Pulmonary artery endothelial cell (primary cell): ENCODE results near the gene LMF2. TPM values are rescaled to one million over a fixed set of nuclear protein-coding genes. Genes with fewer than 3 reads are reported as not detected.
"Not testable (repeated sequence)": the region's sequence is repeated elsewhere in the genome, so short reads cannot be mapped to it uniquely, and the experiment has no call there.

Source experiments
- DNase-seq: peaks from one replicate; pipeline ENCODE4 v3.0.0-alpha.2; 2011; ENCODE audit warnings: low read depth, low spot score
- total RNA-seq: library from RNA; depleted of rRNA; stranded (reverse); fragments of >200 nt; gene quantifications from 2 replicates; pipeline ENCODE4 v1.2.3, GENCODE V29; 2014

The LMF2 gene
- total RNA-seq, 1 donor from 2014 or later, result 29.5 TPM

DNA sequence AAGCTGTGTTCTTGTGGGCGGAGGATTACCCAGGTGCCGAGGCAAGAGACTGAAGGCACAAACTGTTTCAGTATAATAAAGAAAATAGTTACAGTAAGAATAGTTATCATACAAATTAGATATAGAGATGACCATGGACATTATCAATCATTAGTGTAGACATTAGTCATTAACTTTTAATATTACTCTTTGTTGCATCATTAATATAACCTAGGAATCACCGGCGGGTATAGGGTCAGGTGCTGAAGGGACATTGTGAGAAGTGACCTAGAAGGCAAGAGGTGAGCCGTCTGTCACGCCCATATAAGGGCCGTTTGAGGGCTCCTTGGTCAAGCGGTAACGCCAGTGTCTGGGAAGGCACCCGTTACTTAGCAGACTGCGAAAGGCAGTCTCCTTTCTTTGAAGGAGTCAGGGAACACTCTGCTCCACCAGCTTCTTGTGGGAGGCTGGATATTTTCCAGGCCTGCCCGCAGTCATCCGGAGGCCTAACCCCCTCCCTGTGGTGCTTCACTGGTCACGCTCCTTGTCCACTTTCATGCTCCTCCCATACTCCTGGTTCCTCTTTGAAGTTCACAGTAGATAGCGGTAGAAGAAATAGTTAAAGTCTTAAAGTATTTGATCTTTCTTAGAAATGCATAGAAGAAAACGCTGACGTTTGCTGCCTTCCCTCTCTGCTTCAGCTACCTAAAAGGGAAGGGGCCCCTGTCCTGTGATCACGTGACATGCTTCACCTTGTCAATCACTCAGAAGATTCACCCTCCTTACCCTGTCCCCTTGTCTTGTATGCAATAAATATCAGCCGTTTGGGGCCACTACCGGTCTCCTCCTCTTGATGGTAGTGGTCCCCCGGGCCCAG is 26.6 kb upstream of the LMF2 start:
- not testable (repeated sequence) for DNase-seq

DNA sequence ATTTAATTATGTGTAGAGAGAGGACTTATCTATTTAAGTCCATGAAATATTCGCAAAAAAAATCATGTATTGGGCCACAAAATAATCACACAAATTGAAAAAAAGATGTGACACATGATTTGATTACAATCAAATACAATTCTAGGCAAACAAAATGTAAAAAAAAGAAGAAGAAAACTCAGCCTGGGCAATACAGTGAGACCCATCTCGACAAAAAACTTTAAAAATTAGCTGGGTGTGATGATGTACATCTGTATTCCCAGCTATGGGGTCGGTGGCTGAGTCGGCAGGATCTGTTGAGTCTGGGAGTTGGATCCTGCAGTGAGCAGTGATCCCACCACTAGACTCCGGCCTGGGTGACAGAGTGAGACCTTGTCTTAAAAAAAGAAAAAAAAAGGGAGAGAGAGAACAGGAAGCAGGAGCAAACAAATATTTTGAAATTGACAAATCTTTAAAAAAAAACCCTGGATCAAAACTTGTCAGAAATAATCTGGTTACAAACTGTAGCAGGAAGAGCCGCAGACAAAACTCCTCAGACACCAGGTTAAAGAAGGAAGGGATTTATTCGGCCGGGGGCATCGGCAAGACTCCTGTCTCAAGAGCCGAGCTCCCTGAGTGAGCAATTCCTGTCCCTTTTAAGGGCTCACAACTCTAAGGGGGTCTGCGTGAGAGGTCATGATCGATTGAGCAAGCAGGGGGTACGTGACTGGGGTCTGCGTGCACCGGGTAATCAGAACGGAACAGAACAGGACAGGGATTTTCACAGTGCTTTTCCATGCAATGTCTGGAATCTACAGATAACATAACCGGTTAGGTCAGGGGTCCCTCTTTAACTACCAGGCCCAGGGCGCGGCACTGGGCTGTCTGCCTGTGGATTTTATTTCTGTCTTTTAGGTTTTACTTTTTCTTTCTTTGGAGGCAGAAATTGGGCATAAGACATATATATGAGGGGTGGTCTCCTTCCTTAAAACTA is 25.6 kb upstream of the LMF2 start:
- no peak for DNase-seq

DNA sequence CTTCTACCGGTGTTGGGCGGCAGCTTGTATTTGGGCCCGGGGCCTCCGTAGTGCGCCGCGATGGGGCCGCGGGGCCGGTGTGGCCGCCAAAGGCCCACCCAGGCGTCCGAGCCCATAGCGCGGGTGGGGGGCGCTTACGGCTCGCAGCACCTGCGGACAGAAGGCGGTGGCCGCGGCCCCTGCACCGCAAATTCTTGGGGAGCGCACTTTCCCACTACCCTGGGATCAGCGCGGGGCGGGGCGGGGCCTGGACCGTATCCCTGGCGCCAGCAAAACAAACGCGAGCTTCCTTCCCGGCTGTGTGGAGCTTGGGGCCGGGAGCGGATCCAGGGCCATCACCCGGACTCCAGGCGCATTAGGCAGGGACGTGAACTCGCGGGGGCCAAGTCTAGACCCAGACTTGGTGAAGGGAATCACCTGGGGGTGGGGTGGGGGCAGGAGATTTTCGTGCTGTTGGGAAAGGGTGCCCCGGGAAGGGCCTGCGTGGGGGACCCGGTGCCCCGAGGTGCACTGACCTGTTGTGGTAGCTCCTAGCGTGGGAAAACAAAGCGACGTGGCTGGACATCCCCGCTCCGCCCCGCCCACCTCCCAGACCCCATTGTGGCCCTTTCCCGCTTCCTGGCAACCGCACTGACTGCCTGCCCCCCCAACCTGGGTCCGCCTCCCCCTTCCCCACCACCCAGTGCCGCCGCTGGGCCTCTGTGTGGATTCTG is 24.6 kb upstream of the LMF2 start:
- DNase-seq, result no peak

DNA sequence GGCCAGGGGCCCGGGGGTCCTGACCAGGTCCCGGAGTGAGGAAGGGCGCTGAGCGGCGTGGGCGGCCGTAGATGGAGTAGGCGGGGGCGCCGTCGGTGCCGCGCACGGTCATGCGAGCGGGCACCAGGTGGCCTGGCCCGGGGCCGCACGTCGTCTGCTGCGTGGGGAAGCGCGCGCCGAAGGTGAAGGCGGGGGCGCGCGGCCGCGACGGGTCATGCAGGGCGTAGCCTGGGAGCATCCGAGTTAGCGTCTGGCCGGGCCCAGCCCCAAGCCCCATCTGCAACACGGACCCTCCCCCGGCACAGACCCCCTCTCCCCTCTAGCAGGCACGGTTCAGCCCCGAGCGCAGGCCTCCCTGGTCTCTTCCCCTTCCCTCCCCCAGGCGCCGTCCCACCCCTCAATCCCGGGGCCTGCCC is 24.1 kb upstream of the LMF2 start:
- no peak for DNase-seq

DNA sequence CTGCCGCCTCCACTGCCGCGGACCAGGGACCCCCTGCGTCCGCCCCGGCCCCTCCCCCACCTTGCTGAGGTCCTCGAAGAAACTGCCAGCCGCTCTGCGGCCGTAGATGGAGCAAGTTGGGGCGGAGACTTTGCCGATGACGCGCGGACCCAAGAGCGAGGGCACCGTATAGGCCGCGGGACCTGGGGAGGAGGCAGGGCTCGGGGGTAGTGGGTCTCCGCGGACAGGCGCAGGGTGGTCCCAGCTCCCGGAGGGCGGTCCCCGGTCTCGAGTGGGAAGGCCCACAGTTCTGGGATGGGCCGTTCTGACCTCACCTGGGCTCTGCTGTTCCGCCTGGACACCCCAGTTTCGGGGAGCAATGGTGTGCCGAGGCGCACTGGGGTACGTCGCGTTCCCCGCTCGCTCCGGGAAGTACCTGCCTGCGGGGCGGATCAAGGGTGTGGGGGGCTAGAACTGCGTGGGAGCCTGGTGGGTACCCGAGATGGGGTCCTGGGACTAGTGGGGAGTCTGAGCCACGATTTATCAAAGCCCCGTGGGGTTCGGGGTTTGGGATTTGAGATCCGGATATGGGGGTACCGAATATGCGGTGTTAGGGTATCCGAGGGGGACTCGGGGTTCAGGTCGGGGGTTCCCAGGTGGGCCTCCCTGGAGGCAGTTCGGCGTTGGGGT is 23.5 kb upstream of the LMF2 start:
- DNase-seq, result no peak

DNA sequence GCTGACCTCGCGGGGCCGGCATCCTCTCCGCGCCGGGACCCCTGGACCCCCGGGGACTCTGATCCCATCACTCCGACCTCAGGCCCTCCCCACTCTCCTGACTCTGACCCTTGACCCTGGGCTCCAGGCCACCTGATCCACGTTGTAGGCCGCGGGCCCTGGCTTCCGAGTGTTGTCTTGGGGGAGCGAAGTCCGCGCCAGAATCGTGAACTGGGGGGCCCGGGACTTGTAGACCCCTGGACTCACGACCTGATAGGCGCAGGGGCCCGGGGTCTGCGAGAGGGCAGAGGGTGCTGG is 23.0 kb upstream of the LMF2 start:
- DNase-seq, result no peak

DNA sequence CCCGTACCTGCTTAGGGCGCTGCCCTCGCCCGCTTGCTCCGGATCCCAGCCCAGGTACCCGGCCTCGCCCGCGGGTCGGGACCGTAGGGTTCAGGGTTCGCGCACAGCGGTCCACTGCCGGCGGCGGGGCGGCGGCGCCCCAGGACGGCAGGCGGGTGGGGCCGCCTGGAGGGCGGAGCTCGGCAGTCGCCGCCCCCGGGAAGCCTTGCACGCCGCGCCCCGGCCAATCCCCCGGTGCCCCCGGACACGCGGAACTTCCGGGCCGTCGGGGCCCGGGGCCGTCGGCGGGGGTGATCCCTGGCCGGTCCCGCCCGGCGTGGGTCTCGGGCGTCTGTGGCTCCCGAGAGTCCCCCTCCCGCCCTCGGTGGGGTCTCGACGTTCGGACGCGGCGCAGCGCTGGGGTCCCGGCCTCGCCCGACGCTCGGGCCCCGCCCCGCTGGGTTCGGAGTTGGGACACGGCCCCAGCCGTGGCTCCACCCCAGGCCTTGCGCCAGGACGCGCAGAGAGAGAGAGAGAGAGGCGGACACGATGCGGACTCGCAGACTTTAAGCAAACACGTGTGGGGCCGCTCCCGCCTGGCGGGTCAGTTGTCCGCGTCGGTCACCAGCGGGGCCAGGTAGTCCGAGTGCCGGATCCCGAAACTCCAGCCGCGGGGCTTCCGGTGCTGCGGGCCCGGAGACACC is 22.5 kb upstream of the LMF2 start, which contains the start of gene TYMP:
TYMP (minus strand) TSS at position 116 of the 683 bp plus-strand sequence. CDS start 303 bp downstream, outside the sequence.
- DNase-seq, result no peak

DNA sequence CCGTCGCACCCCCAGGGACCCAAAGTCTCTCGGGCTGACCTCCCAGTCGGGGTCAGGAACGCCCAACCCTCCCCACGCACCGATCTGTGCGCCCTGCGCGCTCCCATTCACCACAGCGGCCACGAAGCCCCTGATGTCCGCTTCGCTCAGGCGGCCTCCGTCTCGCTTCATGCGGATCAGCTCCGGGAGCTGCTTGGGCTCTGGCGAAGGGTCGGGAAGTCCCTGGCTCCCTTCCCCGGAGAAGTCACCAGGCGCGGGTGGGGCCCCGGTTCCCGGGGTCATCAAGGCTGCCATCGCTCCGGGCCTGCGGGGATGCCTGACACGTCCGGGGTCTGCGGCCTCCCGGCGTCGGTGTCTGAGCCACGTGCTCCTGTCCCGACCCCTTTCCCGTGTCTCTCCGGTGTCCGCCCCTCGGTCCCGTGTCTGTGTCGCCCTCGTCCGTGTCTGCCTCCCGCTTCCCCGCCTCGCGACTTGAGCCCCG is 22.0 kb upstream of the LMF2 start:
- DNase-seq, result no peak

DNA sequence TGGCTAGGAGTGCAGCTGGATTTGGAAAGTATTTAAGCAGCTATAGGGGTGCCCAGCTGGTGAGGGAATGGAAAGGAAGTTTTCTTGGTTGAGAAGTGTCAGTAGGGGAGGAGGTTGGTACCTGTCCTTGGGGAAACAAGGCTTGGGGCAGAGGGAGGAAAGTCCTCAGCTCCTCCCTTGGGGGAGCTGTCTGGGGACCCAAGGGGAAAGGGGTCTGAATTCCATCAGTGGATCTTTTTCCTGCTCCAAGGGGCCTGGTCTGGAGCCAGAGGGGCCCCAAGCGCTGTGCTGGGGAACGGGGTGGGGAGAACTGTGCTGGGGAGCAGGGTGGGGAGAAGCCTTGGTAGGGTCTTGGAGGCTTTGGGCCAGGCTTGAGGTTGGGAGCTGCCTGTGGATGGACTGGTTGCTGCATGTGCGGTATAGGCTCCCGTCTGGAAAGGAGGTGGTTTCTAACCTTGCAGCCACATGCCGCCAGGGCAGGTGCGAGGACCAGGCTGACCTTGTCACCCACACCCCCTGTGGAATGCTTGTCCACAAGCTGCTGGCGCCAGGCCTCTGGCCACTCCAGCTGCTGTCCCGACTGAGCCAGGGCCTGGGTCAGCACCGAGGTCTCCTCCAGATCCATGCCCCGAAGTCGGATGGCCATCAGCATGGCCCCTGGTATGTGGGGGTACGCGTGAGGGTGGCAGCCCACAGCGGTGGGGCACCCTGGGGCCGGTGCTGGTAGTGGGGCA is 21.3 kb upstream of the LMF2 start:
- no peak for DNase-seq

DNA sequence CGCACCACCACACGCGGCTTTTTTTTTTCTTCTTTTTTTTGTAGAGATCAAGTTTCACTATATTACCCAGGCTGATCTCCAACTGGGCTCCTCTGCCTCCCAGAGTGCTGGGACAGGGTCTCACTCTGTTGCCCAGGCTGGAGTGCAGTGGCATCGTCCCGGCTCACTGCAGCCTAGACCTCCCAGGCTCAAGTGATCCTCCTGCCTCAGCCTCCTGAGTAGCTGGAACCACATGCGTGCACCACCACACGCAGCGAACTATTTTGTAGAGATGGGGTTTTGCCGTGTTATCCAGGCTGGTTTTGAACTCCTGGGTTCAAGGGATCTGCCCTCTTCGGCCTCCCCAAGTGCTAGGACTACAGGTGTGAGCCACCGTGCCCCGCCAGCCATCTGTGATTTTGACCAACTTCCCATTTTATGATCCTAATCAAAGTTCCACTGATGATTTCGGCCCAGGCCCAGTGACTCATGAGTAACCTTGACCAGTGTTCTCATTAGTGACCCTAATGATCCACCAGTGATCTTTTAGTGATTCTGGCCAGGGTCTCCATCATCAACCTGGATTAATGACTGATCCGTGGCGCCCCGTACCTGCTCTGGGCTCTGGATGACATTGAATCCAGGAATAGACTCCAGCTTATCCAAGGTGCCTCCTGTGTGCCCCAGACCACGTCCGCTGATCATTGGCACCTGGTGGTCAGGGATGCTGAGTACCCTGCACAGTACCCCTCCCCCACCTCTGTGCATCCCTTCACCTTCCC is 20.6 kb upstream of the LMF2 start:
- no peak for DNase-seq

DNA sequence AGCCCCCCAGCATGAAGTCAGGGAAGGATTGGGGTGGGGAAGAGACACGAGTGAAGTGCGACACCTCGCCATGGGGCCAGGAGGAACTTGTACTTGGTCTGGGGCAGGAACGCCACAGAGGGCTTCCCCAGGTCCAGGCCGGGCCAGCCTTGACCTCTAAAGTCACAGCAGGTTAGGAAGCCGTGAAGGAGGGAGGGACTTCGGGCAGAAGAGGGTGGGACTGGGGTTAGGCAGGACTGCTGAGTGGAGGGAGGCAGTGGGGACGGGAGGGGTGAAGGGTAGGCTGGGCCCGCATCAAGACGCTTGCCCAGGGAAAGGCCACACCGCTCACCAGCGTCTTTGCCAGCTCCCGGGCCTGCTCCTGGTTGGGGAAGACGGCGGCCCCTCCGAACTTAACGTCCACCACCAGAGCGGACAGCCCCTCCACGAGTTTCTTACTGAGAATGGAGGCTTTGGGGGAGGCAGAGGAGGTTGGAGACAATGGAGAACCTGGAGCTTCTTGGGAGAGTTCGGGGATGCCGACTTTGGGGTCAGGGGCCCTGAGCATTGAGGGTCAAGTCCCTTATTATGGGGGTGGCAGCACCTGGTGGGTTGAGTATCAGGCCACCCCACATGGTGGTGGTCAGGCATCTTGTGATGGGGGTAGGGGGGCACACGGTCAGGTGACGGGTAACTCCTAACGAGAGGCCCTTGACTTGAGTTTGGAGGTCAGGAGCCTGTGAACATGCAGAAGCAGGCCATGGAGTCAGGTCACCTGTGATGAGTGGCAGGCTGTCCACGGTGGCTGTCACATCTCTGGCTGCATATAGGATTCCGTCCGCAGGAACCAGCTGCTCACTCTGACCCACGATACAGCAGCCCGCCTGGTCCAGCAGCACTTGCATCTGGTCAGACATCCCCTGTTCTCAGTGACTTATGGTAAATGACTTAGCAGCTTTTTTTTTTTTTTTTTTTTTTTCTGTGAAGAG is 19.6 kb upstream of the LMF2 start:
- no peak for DNase-seq

DNA sequence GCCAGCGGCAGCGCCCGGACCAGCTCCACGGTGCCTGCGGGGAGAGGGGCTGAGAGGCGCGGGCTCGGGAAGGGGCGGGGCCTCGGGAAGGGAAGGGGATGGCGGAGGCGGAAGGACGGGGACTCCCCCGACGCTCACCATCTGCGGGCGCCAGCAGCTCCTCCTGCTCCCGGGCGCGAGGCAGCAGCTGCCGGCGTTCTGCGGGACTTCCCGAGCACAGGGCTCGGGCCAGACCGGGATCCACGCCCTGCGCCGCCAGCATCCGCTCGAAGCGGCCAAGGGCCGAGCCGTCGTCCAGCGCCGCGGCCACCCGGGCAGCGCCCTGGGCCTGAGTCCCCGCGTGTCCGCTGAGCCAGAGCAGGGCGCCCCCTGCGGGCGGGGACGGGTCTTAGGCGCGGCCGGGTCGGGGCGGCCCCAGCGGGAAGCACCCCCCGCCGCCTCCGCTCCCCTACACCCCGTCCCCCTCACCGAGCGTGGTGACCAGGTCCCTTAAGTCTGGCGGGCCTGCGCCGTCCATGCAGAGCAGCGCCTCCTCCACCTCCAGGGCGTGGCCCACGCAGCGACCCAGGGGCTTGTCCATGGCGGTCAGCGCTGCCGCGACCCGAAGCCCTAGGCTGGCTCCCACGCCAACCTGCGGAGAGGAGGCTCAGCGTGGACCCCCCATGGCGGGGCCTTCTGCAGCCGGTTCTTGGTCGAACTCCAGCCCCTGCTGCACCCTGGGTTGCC is 18.8 kb upstream of the LMF2 start:
- no peak for DNase-seq

DNA sequence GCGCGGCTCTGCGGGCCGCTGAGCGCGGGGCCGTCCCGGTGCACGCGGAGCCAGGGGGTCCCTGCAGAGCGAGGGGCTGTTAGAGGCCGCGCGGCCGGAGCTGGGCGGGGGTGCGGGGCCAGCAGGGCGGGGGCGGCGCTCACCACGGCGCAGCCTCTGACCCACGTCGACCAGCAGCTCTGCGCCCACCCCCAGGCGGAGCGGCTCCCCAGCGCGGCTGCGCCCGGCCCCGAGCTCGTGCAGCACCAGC is 18.3 kb upstream of the LMF2 start:
- DNase-seq, result no peak

DNA sequence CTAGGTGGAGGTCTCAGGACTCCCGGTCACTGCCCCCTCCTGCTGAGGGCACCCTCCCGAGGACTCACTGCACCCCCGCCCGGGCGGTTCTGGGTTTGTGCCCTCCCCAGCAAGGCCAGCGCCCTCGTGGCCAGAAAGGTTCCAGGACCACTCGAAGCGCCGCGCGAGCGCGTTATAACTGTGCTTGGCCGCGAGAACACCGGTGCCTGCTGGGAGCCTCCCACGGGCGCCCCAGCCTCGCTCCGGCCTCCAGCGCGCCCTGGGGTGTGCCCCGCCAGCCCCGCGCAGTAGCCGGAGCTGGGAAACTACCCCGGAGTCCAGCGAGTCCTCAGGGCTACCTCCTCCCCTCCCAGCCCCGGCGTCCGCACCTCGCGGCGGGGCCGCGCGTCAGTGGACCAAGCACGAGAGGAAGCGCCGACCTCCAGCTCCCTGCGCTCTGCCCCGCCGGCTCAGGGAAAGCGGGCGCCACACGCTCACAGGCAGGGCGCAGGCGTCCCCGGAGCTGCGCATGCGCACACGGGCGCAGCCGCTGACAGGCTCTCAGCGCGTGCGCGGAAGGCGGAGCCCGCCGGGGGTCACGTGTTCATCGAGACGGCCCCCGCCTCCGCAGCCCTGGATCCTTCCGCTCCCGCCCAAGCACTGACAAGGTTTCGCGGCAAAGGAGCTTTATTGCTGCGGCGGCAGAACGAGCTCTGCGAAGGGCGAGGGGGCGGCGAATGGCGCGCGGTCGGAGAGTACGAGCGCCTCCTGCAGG is 17.8 kb upstream of the LMF2 start, which contains the start of gene SCO2:
SCO2 (minus strand) TSS at position 495 of the 754 bp plus-strand sequence. CDS start 1,187 bp downstream, outside the sequence.
- peak; percentile 90 for DNase-seq

DNA sequence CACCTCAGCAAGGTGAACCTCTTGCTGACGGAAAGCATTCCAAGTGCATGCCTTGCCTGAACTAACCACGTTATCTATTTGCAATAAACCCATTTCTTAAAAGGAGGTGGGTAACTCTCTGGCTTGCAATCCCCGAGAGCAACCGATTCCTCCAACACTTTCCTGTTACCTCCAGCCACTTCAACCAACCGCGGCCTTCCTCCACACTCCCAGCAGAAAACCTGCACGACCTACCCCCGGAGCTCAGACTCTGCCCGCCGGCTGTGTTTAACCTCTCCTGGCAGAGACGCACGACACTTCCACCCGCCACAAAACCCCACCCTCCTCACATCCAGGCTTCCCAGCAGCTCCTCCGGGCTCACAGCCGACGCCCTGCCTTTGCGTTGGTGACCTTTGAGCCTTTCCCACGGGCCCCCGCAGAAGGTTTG is 17.2 kb upstream of the LMF2 start:
- DNase-seq, result no peak
